HG03520 (cell line): ENCODE data around the gene ZNF821.
"Not testable (repeated sequence)": the region's sequence is repeated elsewhere in the genome, so short reads cannot be mapped to it uniquely, and the experiment has no call there.

Experiments
- ATAC-seq: cut with Tn5 transposase; IDR thresholded peaks from one replicate; pipeline ENCODE4 v1.9.1; 2021; ENCODE audit warnings: mild to moderate bottlenecking, moderate library complexity; ENCODE audit not compliant: unreplicated experiment

ZNF821 gene

GRCh38 chr16:71883849-71884638 lies at the start of gene ZNF821:
TSS of gene ZNF821 (minus strand) at chr16:71884182. CDS start at chr16:71879946, 4,236 bp downstream.
- ATAC-seq = peak; percentile 40

- no peak for ATAC-seq
Measured at GRCh38 chr16:71933017-71933416, 49.0 kb upstream of the ZNF821 start.

GRCh38 chr16:71931599-71931998 lies 47.6 kb upstream of the ZNF821 start:
- no peak for ATAC-seq

- ATAC-seq = no peak
Measured at GRCh38 chr16:71931001-71931400, 47.0 kb upstream of the ZNF821 start.

- no peak for ATAC-seq
Measured at GRCh38 chr16:71930013-71930563, 46.1 kb upstream of the ZNF821 start.

DNA sequence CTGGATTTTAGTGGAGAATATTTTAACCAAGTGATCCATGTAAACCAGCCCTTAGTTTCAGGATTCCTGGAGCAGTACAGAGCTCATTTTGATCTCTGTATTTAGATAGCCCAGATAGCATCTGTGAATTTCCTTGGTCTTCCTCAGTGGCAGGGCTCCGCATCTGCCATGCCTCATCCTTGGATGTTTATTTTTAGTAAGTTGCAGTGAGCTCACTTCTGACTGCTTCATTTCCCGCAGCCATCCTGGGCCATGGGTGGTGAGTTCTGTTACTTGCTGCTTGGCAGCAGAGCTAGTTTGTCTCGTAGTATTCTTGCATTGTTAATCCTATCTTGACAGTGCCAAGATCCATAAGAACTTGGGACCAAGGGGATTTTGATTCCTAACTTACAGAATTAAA lies 45.1 kb upstream of the ZNF821 start:
- ATAC-seq = no peak

DNA sequence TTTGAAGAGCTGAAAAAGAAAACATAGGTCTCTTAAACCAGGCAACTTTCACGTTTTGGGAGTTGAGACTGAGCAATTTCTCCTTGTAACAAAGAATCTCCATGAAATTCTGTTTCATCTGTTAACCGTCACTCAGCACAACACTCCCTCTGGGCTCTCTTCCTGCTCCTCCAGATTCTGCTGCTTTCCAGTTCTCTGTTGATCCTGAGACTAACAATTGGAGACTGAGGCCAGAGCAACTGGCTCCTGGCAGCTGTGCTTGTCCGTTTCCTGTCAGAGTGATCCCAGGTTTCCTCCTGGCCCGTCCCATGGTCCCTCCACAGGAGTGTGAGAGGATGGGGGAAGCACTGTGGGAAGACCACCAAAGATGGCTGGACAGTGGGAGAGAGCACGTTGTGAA lies 43.8 kb upstream of the ZNF821 start:
- no peak for ATAC-seq

DNA sequence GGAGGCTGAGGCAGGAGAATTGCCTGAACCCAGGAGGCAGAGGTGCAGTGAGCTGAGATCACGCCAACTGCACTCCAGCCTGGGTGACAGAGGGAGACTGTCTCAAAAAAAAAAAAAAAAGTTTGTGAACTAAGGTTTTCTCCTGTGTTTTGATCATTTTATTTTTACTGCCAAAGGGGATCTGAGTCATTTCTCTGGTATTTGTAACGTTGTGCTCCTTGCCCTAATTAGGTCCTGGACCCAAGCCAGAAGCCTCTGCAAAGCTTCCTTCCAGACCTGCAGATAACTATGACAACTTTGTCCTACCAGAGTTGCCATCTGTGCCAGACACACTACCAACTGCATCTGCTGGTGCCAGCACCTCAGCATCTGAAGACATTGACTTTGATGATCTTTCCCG lies 43.4 kb upstream of the ZNF821 start:
- ATAC-seq = no peak

DNA sequence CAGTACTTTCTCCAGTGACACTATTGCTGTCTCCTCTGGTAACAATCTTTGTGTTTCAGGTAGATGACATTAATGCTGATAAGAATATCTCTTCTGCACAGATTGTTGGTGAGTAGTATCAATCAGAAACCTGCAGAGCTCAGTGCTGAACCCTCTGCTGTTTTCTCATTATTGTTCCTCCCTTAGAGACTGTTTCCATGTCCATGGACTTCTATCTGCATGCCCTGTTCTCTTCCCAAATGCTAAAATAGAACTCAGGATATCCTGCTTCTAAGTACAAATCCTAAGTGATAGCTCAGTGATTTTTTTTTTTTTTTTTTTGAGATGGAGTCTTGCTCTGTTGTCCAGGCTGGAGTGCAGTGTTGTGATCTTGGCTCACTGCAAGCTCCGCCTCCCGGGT lies 40.7 kb upstream of the ZNF821 start:
- ATAC-seq = no peak

DNA sequence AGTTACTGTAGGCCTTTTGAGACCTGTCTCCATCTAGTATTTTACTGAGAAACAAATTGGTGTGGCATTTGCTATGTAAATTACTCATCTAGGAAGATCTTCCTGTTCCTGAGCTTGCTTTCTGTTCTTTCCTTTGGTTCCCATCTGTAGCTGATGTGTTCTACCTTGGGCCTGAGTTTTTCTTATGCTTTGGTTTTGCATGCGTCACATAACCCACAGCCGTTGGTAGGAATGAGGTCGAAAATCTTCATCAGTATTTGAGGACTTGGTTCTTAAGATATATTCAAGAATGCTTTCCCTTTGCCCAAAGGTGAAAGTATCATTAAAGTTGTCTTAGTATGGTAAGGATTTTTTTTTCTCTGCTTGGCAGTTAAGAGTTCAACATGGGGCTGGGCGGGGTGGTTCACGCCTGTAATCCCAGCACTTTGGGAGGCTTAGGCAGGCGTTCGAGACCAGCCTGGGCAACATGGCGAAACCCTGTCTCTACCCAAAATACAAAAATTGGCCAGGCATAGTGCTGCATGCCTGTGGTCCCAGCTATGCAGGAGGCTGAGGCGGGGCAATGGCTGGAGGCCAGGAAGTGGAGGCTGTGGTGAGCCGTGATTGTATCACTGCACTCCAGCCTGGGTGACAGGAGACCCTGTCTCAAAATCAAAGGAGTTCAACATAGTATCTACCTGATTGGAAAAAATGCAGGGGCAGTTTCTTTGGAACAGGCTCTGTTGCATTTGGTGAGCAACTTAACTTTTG lies 40.1 kb upstream of the ZNF821 start:
- no peak for ATAC-seq

DNA sequence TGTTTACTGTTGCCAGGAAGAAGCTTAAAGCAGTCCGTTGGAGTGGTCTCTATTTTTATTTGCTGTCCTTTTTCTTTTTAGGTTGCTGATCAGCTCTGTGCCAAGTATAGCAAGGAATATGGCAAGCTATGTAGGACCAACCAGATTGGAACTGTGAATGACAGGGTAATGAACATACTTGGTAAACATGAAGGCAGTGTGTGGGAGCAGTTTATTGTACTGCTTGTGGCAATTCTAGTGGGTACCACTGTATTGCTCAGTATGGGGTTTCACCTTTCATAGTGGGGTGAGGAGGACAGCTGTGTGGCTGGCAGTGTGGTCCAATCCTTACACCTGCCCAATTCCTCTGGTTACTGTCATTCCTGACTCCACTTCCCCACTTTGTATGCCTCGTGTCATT lies 36.7 kb upstream of the ZNF821 start:
- no peak for ATAC-seq

- ATAC-seq = peak; percentile 75
Measured at GRCh38 chr16:71919035-71919434, 35.1 kb upstream of the ZNF821 start.

DNA sequence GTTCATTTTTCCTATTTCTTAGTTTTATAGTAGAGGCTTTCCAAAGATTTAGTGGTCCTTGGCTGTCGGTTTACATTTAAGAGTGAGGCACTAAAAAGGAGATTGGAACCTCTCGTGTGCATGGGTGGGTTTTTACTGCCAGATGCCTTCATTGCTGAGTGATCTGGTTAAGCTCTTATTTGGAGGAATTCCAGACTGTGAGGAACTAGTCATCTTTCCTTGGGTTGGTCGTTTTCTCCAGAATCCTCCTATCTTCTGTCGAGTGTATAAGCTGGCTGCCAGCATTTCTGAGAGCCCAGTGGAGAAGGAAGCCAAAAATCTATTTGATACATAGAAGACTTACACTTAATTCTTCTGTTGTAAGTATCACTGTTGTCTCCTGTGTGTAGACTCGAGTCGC lies 33.9 kb upstream of the ZNF821 start:
- no peak for ATAC-seq

- ATAC-seq = no peak
Measured at GRCh38 chr16:71916397-71916920, 32.5 kb upstream of the ZNF821 start.

DNA sequence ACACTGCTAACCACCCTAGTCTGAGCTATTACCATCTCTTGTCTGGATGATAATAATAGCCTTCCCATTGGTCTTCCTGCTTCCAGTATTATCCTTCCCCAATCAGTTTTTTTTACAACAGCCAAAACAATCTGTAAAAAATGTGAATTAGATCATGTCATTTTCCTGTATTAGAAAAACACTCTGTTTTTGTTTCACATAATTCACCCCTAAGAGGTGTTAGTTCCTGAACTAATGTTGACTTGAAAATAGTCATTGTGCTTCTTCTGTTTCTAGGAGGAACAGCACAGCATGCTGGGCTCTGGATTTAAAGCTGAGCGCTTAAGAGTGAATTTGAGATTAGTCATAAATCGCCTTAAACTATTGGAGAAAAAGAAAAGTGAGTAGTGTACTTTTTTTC lies 31.4 kb upstream of the ZNF821 start:
- ATAC-seq = no peak

- no peak for ATAC-seq
Measured at GRCh38 chr16:71914802-71915201, 30.8 kb upstream of the ZNF821 start.

- ATAC-seq = no peak
Measured at GRCh38 chr16:71912534-71913275, 28.7 kb upstream of the ZNF821 start.

DNA sequence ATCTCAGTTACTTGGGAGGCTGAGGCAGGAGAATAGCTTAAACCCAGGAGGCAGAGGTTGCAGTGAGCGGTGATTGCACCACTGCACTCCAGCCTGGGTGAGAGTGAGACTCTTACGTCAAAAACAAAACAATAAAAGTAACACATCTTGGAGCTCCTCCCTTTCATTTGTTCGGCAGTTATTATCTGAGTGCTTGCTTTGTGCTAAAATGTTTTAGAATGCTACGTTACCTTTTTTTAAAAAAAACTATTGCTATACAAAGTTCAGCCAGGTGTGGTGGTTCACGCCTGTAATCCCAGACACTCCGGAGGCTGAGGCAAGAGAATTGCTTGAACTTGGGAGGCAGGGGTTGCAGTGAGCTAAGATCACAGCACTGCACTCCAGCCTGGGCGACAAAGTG lies 27.1 kb upstream of the ZNF821 start:
- no peak for ATAC-seq

GRCh38 chr16:71905765-71906164 lies 21.8 kb upstream of the ZNF821 start:
- ATAC-seq = not testable (repeated sequence)

GRCh38 chr16:71904239-71904638 lies 20.3 kb upstream of the ZNF821 start:
- no peak for ATAC-seq

- no peak for ATAC-seq
Measured at GRCh38 chr16:71903608-71904007, 19.6 kb upstream of the ZNF821 start.
